GM12878 (cell line): Measurements from ENCODE around the gene CALY. TPM values are rescaled to one million over a fixed set of nuclear protein-coding genes. Genes with fewer than 3 reads are reported as not detected.

ENCODE experiments used
- ATAC-seq: fragments of 200-7000 bp; cut with Tn5 transposase; 3 replicates; pipeline ENCODE4 v1.9.1; 2020; ENCODE audit warnings: mild to moderate bottlenecking, moderate library complexity
- BruUV-seq: library from RNA; stranded (reverse); fragments of 400-500 nt; replicated peaks from 2 replicates; lab custom pipeline; 2021; lab: Mats Ljungman, UMichigan
- CTCF ChIA-PET: fragments of 300-600 bp; sonication (Branson Sonifier 250); formaldehyde crosslinking; extraction: SDS; loops from one replicate; lab custom pipeline; 2021; ENCODE audit warnings: inconsistent platforms; lab: Yijun Ruan, JAX
- POLR2A ChIA-PET: fragments of 350-600 bp; formaldehyde crosslinking; extraction: SDS; loops from one replicate; lab custom pipeline; 2021; ENCODE audit warnings: inconsistent platforms; lab: Charles Lee
- RAD21 ChIA-PET: fragments of 300-600 bp; sonication (Branson Sonifier 250); formaldehyde crosslinking; loops from one replicate; lab custom pipeline; 2023; ENCODE audit warnings: antibody characterized with exemption; ENCODE audit not compliant: unreplicated experiment; lab: Charles Lee
- SMC1A ChIA-PET: fragments of 300-600 bp; sonication (Branson Sonifier 250); formaldehyde crosslinking; loops from one replicate; lab custom pipeline; 2023; ENCODE audit not compliant: unreplicated experiment, uncharacterized antibody; lab: Charles Lee
- DNase-seq: peaks from one replicate; pipeline ENCODE4 v3.0.0-alpha.2; 2011; ENCODE audit warnings: low read depth, low spot score
- FAIRE-seq: peaks from 3 replicates; lab custom pipeline; 2011; peaks lifted over from hg19 to GRCh38; lab: Jason Lieb, UNC
- H2AFZ ChIP-seq: 2 replicates; pipeline ENCODE4 v1.6.0; 2011; ENCODE audit warnings: low read depth, low read length, control low read depth; ENCODE audit not compliant: control insufficient read depth
- H3K27ac ChIP-seq: 2 replicates; pipeline ENCODE4 v1.5.1; 2011; ENCODE audit warnings: control low read depth; ENCODE audit not compliant: control insufficient read depth, insufficient read depth
- H3K27me3 ChIP-seq, 2 experiments: replicated peaks in 1 of 2; 2 replicates each; pipeline versions ENCODE4 v1.6.0 to v1.6.1; 2011; ENCODE audit warnings: low read length in 1 of 2; ENCODE audit not compliant: control insufficient read depth in 2 of 2, insufficient read depth in 2 of 2
- H3K36me3 ChIP-seq, 2 experiments: 2 replicates each; pipeline ENCODE4 v1.5.1; 2011; ENCODE audit warnings: low read length in 1 of 2; ENCODE audit not compliant: control insufficient read depth in 2 of 2, insufficient read depth in 2 of 2
- H3K4me1 ChIP-seq: 2 replicates; pipeline ENCODE4 v1.6.1; 2011; ENCODE audit warnings: mild to moderate bottlenecking, low read length, moderate library complexity, mixed read lengths; ENCODE audit not compliant: control insufficient read depth, insufficient read depth
- H3K4me2 ChIP-seq: 2 replicates; pipeline ENCODE4 v1.6.0; 2011; ENCODE audit warnings: control low read depth; ENCODE audit not compliant: control insufficient read depth, insufficient read depth
- H3K4me3 ChIP-seq: fragments of 200-600 bp; sonication (generic); 2 replicates; pipeline ENCODE4 v1.5.1; 2016
- H3K79me2 ChIP-seq: 2 replicates; pipeline ENCODE4 v1.6.0; 2011; ENCODE audit warnings: low read length; ENCODE audit not compliant: control insufficient read depth, insufficient read depth
- H3K9ac ChIP-seq: 2 replicates; pipeline ENCODE4 v1.8.0; 2011; ENCODE audit warnings: low read length, control low read depth, mixed read lengths; ENCODE audit not compliant: control insufficient read depth, insufficient read depth
- H3K9me3 ChIP-seq: replicated peaks from 3 replicates; pipeline ENCODE4 v1.5.1; 2011; ENCODE audit warnings: mild to moderate bottlenecking, low read length; ENCODE audit not compliant: control insufficient read depth, insufficient read depth
- H4K20me1 ChIP-seq: 2 replicates; pipeline ENCODE4 v1.6.0; 2011; ENCODE audit not compliant: control insufficient read depth, insufficient read depth
- BCLAF1 ChIP-seq: fragments of 450-650 bp; IDR thresholded peaks from 2 replicates; pipeline ENCODE4 v1.6.1; 2017; ENCODE audit warnings: antibody characterized with exemption, mild to moderate bottlenecking, moderate library complexity
- CBX3 ChIP-seq: fragments of 200-600 bp; sonication (generic); IDR thresholded peaks from 2 replicates; pipeline ENCODE4 v1.6.1; 2016; ENCODE audit warnings: low read depth, borderline replicate concordance
- EED ChIP-seq: sonication (generic); IDR thresholded peaks from 2 replicates; pipeline ENCODE4 v1.6.1; 2016; ENCODE audit warnings: antibody characterized with exemption, low read depth
- EP300 ChIP-seq, 2 experiments: fragments of 150-350 bp in 1 of 2; IDR thresholded peaks; 2 replicates each; pipeline ENCODE4 v1.6.1; 2011 to 2012; ENCODE audit warnings: low read depth in 2 of 2, low read length in 2 of 2, borderline replicate concordance in 1 of 2, improper control_type of control experiment in 1 of 2, inconsistent platforms in 1 of 2; ENCODE audit not compliant: control insufficient read depth in 1 of 2
- GABPA ChIP-seq: IDR thresholded peaks from 2 replicates; pipeline ENCODE4 v1.6.1; 2014; ENCODE audit warnings: antibody characterized with exemption, low read depth, mild to moderate bottlenecking, inconsistent platforms
- IKZF2 ChIP-seq, 2 experiments: fragments of 450-650 bp; IDR thresholded peaks; 2 replicates each; pipeline ENCODE4 v1.6.1; 2017; ENCODE audit warnings: mild to moderate bottlenecking in 2 of 2, moderate library complexity in 2 of 2
- MYB ChIP-seq: fragments of 150-350 bp; IDR thresholded peaks from 2 replicates; pipeline ENCODE4 v1.6.1; 2014; ENCODE audit warnings: mild to moderate bottlenecking, low read depth, low read length, borderline replicate concordance
- PRDM15 ChIP-seq: fragments of 450-650 bp; formaldehyde crosslinking; IDR thresholded peaks from 2 replicates; pipeline ENCODE4 v1.4.0; 2020; ENCODE audit warnings: mild to moderate bottlenecking, moderate library complexity
- RAD21 ChIP-seq: IDR thresholded peaks from 2 replicates; pipeline ENCODE4 v1.6.1; 2011; ENCODE audit warnings: mild to moderate bottlenecking, low read depth, low read length, moderate library complexity; ENCODE audit not compliant: insufficient read depth
- RB1 ChIP-seq: fragments of 450-650 bp; formaldehyde crosslinking; IDR thresholded peaks from 2 replicates; pipeline ENCODE4 v1.6.1; 2017; ENCODE audit warnings: mild to moderate bottlenecking, borderline replicate concordance
- REST ChIP-seq: IDR thresholded peaks from 2 replicates; pipeline ENCODE4 v1.6.1; 2012; ENCODE audit warnings: mild to moderate bottlenecking, low read depth, low read length
- SMC3 ChIP-seq: IDR thresholded peaks from 2 replicates; pipeline ENCODE4 v1.6.1; 2011; ENCODE audit warnings: low read length, improper control_type of control experiment, borderline replicate concordance
- SP1 ChIP-seq: IDR thresholded peaks from one replicate; pipeline ENCODE4 v1.6.1; 2011; ENCODE audit warnings: low read depth, low read length
- WRNIP1 ChIP-seq: IDR thresholded peaks from 2 replicates; pipeline ENCODE4 v1.6.1; 2011; ENCODE audit warnings: low read depth, low read length, improper control_type of control experiment, borderline replicate concordance
- ZZZ3 ChIP-seq: IDR thresholded peaks from 2 replicates; pipeline ENCODE4 v1.6.1; 2011; ENCODE audit warnings: low read depth; ENCODE audit not compliant: control insufficient read depth, insufficient read length
- WGBS: methylation state at CpG from one replicate; pipeline ENCODE4 v1.1.6; 2016; ENCODE audit warnings: low lambda C conversion rate; ENCODE audit not compliant: insufficient replicate concordance, insufficient coverage; ENCODE audit errors: missing lambda C conversion rate; 5-methylcytosine and 5-hydroxymethylcytosine counted together
- in situ Hi-C: fragments of 300-500 bp; cut with MboI; formaldehyde crosslinking; loops from 9 replicates; pipeline ENCODE4 v1.14.3; 2018; ENCODE audit warnings: mixed read lengths
- intact Hi-C: fragments of 100-400 bp; cut with micrococcal nuclease; formaldehyde crosslinking; loops from one replicate; pipeline ENCODE4 v1.14.2; 2022; ENCODE audit not compliant: unreplicated experiment
- polyA plus RNA-seq, 11 experiments: library from polyadenylated mRNA; depleted of rRNA in 4 of 11; unstranded in 6 of 11; stranded (reverse) in 5 of 11; fragments of >200 nt; fragmentation: Nextera tagmentation in 4 of 11; fragmentation: Illumina TruSeq in 1 of 11; extraction: Ambion mirVana in 4 of 11; extraction: Trizol in 1 of 11; gene quantifications; 1 replicate in 1 of 11; 2 replicates in 10 of 11; pipeline versions ENCODE4 v1.2.1 to v1.2.3, GENCODE V29; 2011 to 2016; ENCODE audit warnings: inconsistent platforms in 2 of 11, missing spikeins in 2 of 11, low read depth in 1 of 11
- total RNA-seq, 4 experiments: library from RNA; depleted of rRNA in 3 of 4; stranded (reverse); fragments of >200 nt in 3 of 4; fragmentation: Illumina TruSeq in 1 of 4; extraction: Trizol in 1 of 4; gene quantifications; 2 replicates each; pipeline versions ENCODE4 v1.2.1 to v1.2.3, GENCODE V29; 2013 to 2021

The CALY gene
- total and polyA plus RNA-seq, 10 of the 15 experiments (the other 5 are each of a cell fraction or from before 2014, with no cell fraction given), result 0.07 TPM; not detected in 9

- no peak overlapping the region for H2AFZ ChIP-seq
- no peak overlapping the region for H3K4me2 ChIP-seq
- DNase-seq (no peak), ATAC-seq (no peak), FAIRE-seq (no peak)
- no peaks in the 10 kb centered on the region for H3K4me1 ChIP-seq
- H3K4me3 ChIP-seq, result no peak overlapping the region
- no peaks in the 10 kb centered on the region for H3K79me2 ChIP-seq
- ChIA-PET SMC1A (no interaction called here), RAD21 (no interaction called here), CTCF (no interaction called here), POLR2A (no interaction called here)
- H4K20me1 ChIP-seq, result no peaks in the 10 kb centered on the region
- 100% methylated on average over 4 of the region's 7 CpGs for WGBS
- intact Hi-C loops (no loop called here), in situ Hi-C loops (no loop called here)
- H3K36me3 ChIP-seq, result peaks cover 0 to 4% of the 10 kb centered on the region in 2 experiments; a peak in 1 of 4 replicates
- H3K9ac ChIP-seq, result no peak overlapping the region
- TF ChIP-seq IKZF2 (IDR thresholded peaks at IDR 0.05), result no peak
- TF ChIP-seq EP300 (IDR thresholded peaks at IDR 0.05; ENCODE audit: borderline replicate concordance in 1 of 2, control insufficient read depth in 1 of 2, low read depth in 2 of 2, low read length in 2 of 2), result no peak
- no peak for TF ChIP-seq PRDM15 (CRISPR knock-in tag)
- TF ChIP-seq ZZZ3, result no peak
- no peak for TF ChIP-seq CBX3
- no peak for TF ChIP-seq MYB
- no peak for TF ChIP-seq RAD21
- no peak for TF ChIP-seq WRNIP1
- TF ChIP-seq GABPA, result no peak
- no peak for TF ChIP-seq REST
- no peak for TF ChIP-seq EED
- TF ChIP-seq SMC3, result no peak
- TF ChIP-seq SP1, result no peak
- no peak for TF ChIP-seq BCLAF1
- TF ChIP-seq RB1, result no peak
- no peaks in the 10 kb centered on the region; the same call in 2 of the 3 replicates for H3K9me3 ChIP-seq
- no peak overlapping the region for H3K27ac ChIP-seq
- H3K27me3 ChIP-seq, result no peaks in the 10 kb centered on the region
- no TSS peak for BruUV-seq
Measured at GRCh38 chr10:133316732-133317131, 20.0 kb downstream of the CALY start.
